ENCODE measurements around the gene SLC9A3.

- TF ChIP-seq POLR2A (IDR thresholded peaks at IDR 0.05) (no peak), CTCF (IDR thresholded peaks at IDR 0.05) (no peak)
Observed at GRCh38 chr5:483434-484140, 40.7 kb downstream of the SLC9A3 start.
